ENCODE data around the gene LRRC49.

The LRRC49 gene, protein sequence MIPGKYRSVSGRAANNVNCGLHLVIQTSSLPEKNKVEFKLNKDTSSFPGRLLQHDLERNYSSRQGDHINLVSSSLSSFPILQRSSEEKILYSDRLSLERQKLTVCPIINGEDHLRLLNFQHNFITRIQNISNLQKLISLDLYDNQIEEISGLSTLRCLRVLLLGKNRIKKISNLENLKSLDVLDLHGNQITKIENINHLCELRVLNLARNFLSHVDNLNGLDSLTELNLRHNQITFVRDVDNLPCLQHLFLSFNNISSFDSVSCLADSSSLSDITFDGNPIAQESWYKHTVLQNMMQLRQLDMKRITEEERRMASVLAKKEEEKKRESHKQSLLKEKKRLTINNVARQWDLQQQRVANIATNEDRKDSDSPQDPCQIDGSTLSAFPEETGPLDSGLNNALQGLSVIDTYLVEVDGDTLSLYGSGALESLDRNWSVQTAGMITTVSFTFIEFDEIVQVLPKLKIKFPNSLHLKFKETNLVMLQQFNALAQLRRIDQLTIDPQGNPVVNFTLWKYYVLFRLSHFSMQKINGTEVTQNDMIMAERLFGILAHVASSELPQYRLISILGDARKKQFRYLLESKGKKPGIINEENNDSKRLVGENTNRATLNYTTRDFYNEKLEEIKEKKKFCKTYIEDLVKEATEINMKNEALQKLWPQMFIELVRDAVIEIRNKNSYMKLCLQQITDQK

DNA sequence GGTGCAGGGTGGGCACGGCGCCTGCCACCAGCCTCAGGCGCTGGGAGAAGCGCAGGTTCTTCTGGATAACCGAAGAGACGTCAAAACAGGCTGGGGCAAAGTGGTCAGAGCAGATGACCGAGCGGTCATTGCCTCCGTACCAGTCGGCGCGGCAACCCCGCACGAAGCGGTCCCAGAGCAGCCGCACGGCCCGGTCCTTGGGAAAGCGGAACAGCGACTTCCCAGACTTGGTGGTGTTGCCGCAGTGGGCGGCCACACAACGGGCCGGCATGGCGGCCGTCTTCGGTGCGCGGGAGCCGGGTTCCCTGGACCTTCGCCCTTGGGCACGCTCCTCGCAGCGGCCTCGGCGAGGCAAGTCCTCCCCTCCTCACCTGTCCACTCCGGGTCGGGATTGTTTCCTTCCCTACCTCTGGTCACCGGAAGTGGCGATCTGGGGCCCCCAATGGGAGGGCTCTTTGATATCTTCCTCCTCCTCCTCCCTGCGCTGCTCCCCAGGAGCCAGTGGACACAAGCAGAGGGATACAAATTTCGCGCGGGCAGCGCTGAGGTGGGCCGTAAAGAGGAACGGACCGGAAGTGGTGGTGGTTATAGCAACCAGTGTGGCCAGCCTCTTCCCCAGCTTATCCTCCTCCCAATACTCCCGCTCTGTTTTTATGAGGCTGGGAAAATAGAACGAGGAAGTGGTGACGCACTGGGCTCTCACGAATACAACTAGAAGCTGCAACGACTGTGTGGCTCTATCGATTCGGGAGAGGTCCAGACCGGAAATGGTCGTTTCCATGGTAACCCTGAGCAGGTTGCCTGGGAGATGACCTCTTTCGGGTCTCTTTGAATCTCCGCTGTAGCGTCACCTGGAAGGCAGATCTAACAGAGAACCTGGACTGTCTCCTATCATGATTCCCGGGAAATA lies at the start of gene LRRC49, which contains the start of gene THAP10:
TSS of gene LRRC49 (plus strand) at position 825 of the 910 bp plus-strand sequence. CDS start at position 894, 69 bp downstream.
TSS of gene THAP10 (minus strand) at position 432 of the 910 bp plus-strand sequence. CDS start at position 271, 161 bp downstream.
- TF ChIP-seq CTCF (IDR thresholded peaks at IDR 0.05; ENCODE audit: insufficient read depth, low read depth, low read length, missing control alignments), result no peak
- peak; percentile 92 for DNase-seq (ENCODE audit: low read depth)
- H3K4me3 ChIP-seq (ENCODE audit: low read depth, low read length), result peak within 1 kb of the TSS; percentile 66

DNA sequence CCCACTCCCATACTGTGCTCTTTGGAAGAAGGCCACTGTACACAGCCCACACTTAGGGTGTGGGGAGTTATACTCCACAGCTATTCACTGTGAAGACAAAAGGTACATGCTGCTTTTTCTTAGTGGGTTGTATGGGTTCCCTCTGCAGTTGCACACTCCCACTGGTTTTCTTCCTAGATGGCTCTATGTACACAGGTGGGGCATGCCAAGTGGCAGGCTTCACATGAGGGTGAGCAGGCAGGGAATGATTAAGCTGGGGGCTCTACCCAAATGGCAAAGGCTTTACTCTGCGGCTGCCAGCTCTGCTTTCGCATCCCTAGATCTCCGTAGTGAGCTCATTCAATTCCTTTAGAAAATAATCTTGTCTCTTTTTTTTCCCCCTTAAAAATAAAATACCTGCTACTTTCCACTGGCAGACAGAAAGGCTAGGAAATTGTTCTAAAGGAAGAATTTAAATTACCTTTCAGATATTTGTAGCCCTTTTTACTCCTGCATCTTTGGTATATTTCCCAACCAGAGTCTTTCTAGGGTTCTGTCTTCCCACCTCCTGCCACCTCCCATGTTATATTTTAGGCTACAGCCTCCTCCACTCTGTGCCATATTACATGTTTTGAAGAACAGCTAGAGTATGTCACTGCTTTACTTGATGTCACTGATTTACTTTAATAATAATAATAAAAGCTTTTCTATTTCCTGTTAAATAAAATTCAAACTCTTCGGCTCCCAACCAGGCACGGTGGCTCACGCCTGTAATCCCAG lies 46.8 kb upstream of the LRRC49 start:
- no peak for DNase-seq (ENCODE audit: low read depth)
- no peak overlapping the region for H3K4me3 ChIP-seq (ENCODE audit: low read depth, low read length)
- TF ChIP-seq CTCF (IDR thresholded peaks at IDR 0.05; ENCODE audit: insufficient read depth, low read depth, low read length, missing control alignments), result no peak

GRCh38 chr15:70851889-70852288 lies 40.7 kb upstream of the LRRC49 start:
- TF ChIP-seq CTCF (IDR thresholded peaks at IDR 0.05; ENCODE audit: insufficient read depth, low read depth, low read length, missing control alignments), result no peak
- no peak for DNase-seq (ENCODE audit: low read depth)
- no peak overlapping the region for H3K4me3 ChIP-seq (ENCODE audit: low read depth, low read length)

- DNase-seq (ENCODE audit: low read depth), result no peak
- TF ChIP-seq CTCF (IDR thresholded peaks at IDR 0.05; ENCODE audit: insufficient read depth, low read depth, low read length, missing control alignments), result no peak
- peak overlapping the region; percentile 54 for H3K4me3 ChIP-seq (ENCODE audit: low read depth, low read length)
Measured at GRCh38 chr15:70852501-70853317, 39.9 kb upstream of the LRRC49 start.

DNA sequence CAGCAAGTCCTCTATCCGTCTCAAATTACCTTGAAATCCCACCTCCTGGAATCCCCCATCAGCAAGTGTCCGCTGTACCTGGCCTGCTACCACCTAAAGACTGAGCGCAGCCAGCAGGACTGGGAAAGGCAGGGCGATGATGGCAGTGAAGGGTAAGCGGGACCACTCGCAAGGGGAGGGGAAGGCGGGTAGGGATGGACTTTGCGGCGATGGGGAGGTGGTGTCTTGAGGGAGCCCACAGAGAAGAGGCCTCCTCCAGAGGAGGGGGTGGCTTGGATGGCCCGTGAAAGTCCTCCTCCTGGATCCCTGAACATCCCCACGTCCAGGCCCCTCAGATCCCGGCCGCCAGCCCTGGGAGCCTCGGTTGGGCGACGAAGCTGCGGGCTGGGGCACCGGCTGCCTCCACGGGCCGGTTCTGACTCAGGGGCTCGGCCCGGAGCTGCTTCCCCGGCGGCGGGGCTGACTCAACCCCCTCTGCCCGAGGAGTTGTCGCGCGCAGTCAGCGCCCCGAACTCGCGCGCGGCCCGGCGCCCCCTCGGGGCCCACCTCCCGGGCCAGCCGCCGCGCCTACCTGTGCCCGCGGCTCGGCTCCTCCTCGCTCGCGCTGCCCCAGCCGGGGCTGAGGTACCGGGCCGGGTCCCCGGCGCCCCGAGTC lies 39.2 kb upstream of the LRRC49 start:
- TF ChIP-seq CTCF (IDR thresholded peaks at IDR 0.05; ENCODE audit: insufficient read depth, low read depth, low read length, missing control alignments), result no peak
- H3K4me3 ChIP-seq (ENCODE audit: low read depth, low read length), result peak overlapping the region; percentile 54
- peak; percentile 55 for DNase-seq (ENCODE audit: low read depth)
